CD4-positive, alpha-beta T cell treated with Interleukin-21 for 1 hour (primary cell): ENCODE results near the gene GLCCI1.
A peak's percentile ranks its signal among the peaks of the same experiment; 100 is the strongest.

Experiments
- DNase-seq: peaks from one replicate; pipeline ENCODE4 v3.0.0-alpha.2; 2020

Gene GLCCI1

DNA sequence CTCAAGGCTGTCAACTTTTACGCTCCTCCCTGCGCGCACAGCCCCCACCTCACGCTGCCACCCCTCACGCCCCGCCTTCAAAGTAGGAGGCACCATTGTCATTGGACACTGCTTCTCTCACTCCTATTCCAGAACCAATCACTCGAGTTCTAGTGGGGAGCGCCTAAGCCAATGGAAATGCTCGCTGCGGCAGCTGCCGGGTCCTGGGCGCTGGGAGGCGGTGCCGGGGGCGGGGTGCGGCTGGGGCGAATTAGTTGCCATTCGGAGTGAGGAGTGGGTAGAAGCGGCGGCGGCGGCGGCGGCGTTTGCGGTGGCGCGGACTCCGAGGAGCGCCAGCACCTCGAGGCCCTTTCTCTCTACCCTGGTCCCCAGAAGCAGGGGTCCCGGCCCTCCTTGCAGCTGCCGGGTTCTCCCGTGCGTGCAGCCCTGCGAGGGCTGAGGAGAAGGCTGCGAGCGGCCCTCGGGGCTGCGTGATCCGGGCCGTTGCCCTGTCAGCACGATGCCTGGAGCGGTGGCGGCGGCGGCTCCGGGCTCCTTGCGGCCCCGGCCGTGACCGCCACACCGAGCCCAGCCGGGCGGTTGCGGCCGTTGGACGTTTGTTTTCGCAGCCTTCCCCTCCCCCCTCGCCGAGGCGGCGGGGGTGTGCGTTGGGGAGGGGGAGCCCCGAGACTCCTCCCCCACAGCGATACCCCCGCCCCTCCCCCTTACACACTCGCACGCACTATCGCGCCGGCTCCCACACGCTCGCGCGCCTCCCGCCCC, at the start of gene GLCCI1:
Gene GLCCI1 (plus strand): TSS at position 253 of the 762 bp plus-strand sequence. CDS start 555 bp downstream, outside the sequence.
- DNase-seq, result peak; percentile 98

DNA sequence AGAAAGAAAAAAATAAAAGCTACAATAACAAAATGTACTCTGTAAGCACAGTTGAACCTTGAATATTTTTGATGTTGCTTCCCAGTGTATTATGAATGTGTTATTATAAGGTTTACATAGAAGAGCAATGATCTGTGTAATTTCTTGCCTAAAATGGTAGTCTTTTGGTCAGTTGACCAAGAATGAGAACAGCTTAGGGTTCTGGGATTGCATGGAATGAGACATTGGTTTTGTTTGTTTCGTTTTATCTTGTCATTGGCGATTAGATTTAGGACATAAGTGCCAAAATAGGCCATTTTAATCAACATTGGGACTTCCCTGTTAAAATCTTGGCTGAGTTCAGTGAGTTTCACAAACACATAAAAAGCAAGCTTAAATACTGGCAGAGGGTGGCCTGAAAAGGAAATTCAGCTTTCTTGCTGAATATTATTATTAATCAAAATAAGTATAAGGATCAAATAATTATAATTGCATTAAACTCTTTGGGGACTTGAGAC, 49.1 kb upstream of the GLCCI1 start:
- no peak for DNase-seq

DNA sequence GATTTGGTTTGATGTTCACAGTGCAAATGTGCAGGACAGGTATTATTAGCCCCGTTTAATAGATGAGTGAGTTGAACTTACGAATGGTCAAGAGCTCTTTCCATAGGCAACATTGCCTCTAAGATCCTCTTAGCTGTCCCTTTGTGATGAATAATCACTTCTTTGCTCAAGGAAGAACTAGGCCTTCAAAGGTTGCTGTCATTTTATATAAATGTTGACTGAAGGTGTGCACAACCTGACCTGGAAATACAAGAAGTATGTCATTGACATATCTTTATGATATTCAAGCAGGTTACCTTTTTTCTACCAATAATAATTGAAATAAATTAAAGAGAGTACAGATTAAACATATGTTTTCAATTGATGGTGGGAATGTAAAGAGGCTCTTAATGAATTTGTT, 48.5 kb upstream of the GLCCI1 start:
- no peak for DNase-seq

DNA sequence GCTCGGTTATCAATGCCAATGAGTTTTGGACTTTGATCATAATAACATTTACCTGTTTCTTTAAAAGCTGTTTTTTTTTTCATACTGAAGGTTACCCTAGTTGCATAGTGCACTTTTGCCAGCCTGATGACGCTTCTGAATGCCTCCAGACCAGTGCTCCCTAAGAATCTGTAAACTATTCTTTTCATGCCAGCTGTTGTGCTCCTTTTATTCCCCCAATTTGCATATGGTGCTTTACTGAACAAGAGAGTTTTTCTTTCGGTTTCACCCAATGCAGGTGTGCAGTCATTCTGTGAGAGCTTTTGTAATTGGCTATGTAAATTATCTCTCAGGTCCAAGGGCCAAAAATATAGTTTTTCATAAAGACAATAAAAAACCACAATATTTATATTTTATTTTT, 48.1 kb upstream of the GLCCI1 start:
- peak; percentile 63 for DNase-seq

DNA sequence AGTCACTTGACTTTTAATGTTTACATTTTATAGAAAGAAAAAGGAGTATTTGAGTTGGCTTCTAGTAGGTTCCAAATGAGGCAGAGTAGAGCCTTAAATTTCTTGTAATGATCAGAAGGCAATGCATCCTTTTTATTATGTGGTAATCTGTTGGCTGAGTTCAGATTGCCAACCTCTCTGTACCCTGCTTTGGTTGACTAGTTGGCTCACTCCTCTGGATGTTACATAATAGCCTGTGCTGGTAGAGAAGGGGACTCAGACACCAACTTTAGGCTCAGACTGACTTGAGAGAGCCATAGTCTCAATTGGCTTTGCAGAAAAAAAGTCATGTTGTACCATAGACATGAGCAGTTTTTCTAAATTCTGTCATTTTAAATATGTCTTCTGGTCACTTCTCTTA, 46.8 kb upstream of the GLCCI1 start:
- DNase-seq, result no peak

DNA sequence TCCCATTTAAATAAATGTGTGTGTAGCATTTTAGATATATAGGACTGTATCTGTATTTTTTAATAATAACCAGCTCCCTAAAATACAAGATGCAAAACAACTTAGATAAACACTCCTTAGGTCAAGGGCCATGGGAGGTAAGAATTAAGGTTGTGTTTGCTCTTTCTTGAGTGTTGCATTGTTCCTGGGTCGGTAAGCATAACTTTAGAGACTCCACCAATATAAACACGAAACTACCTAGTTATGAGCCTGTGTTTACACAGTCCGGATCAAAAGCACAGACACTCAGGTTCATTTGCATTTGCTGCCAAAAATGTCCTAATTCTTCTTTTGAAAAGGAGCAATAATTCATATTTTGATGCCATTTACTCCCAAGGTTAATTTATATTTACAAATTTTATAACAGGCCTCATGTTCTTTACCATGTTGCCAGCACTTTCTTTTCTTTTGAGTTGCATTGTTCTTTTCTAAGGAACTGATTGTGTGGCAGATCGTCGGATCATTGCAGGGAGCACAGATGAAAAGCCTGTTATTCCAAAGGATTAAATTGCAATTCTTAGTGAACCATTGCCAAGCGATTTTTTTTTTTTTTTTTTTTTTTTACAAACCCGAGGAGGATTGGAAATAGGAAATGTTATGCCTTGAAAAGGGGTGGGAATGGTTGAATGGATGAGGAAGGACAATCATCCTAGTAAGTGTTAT, 45.8 kb upstream of the GLCCI1 start:
- no peak for DNase-seq

DNA sequence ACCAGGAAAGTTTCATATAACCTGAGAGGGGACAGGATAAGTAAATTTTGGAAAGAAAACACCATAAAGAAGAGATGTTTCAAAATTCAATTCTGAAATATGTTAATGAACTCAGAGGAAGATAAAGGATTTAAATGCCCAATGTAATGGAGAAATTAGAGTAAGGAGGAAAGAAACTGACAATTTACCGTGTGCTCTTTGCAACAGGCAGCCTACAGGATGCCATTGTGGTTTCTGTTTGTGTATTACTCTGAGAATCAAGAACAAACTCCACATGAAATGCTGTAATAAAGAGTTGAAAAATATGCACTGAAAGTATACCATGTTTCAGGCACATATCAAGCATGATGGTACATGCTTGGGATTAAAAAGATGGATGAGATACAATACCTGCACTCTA, 44.8 kb upstream of the GLCCI1 start:
- no peak for DNase-seq

DNA sequence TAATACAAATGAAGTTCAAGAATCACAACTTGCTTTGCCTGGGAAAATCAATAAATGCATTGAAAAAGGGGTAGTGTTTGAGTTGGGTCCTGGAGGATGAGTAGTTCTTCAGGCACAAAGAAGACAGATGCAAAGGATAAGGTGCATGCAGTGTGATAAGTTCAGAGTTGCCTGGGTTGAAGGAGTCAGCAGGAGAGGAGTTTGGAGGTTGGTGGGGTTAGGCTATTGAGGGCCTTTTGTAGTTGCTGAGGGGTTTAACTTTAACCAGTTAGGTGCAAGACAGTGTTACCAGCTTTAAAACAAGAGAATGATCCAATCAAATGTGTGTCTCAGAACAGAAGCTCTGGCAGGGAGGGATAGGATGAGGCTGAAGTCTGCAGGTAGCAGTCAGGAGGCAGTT, 44.3 kb upstream of the GLCCI1 start:
- DNase-seq, result no peak

DNA sequence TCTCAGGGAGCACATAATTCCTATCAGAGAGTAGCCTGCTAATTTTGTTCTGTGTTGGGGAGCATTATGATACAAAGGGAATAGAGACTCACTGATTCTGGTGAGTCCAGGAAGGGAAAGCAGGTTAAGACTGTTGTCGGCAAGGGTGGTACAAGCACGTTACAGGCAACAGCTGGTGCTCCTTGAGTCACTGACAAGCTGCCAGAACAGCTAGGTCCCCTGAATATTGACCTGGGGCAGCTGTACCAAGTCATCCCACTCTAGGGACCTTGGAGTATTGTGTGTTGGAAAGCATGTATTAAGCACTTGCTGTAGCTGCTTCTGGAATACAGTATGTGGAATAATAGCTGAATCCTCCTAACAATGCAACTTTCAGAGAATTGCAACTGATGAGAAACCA, 37.0 kb upstream of the GLCCI1 start:
- no peak for DNase-seq

DNA sequence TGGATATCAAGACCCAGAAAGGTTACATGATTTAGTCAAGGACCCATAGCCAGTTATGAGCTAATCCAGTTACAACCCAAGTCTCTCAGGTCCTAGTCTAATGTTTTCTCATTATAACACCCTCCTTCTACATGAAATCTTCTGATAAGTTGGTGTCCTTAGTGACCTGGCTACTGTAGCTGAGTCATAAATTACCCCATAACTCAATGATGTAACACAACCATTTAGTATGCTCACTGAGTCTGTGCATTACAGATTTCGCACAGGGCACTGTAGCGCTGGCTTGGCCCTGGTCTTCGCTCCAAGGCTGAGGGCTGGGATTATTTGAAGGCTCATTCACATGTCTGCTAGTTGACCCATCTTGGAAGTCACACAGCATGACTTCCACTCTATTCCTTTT, 36.0 kb upstream of the GLCCI1 start:
- no peak for DNase-seq

DNA sequence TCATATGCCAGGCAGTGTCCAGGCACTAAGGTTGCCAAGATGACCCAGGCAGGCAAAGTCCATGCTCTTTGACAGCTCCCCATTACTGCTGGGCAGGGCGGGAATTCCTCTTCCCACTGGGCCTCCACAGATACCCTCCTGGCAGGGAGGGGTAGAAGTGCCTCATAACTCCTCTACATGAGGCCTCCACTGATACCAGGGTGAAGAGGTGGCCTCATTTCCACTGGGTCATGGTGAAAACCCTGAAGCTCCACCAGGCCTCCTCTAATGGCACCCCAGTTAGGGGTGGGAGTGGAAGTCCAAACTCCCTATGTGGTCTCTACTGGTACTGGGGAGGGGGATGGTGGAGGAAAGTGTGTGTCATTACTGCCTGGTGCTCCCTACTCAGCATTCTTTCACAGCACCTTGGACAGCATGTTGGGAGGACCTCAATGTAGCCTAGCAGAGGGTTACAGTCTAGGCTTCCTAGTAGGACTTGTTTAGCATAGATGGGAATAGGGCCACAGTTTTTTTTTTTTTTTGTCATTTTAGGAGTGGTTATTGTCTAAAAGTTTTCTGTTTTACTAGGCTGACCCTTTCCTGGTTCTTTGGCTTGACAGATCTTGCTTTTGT, 34.6 kb upstream of the GLCCI1 start:
- no peak for DNase-seq

DNA sequence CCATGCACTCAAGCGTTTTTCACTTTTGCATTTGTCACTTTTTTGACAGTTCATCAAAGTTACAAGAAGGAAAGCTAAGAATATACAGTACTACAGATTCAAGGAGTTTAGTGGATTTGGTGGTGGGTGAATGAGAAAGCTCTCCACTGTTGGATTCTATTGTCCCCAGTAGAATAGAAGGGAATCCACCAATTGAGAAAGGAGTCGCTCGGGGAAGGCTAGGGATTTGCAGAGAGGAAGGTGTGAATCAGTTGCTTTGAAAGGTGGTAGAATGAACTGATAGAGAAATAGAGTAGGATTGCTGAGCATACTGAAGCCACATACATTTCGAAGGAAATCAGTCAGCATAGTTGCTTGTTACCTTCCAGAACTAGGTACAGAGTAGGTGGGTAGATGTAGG, 33.7 kb upstream of the GLCCI1 start:
- no peak for DNase-seq

DNA sequence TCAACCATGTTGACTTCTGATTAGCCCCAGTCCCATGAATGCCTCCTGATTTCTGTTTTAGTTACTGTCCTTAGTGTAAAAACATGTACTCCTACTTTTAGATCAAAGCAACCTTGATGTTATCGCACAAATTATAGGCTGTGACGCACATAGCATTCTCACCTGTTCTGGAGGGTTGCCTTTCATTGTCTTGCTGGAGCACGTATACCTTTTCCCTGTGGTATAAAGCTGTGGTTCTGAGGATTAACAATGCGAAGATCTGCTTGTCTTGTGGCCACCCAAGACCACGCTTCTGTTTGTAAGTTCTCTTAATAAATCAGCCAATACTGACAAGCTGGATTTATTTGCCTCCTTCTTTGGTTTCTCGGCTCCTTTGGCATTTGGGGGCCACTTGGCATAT, 30.1 kb upstream of the GLCCI1 start:
- no peak for DNase-seq

DNA sequence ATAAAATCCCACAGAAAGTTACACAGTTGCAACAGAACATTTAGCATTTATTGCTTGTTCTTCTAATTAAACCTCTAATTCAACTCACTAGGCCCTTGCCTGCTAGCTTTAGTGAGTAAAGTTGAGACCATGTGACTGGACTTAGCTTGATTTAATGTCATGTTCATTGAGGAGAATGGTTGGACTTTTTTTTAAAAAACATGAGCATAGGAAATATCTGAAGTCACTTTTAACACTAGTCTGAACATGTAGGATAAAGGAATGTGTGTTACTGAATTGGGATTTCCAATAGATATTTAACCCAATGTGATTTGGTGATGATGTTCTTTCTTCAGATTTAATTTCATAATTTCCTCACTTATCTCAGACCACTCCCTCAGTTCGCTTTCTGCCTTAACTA, 24.6 kb upstream of the GLCCI1 start:
- no peak for DNase-seq

DNA sequence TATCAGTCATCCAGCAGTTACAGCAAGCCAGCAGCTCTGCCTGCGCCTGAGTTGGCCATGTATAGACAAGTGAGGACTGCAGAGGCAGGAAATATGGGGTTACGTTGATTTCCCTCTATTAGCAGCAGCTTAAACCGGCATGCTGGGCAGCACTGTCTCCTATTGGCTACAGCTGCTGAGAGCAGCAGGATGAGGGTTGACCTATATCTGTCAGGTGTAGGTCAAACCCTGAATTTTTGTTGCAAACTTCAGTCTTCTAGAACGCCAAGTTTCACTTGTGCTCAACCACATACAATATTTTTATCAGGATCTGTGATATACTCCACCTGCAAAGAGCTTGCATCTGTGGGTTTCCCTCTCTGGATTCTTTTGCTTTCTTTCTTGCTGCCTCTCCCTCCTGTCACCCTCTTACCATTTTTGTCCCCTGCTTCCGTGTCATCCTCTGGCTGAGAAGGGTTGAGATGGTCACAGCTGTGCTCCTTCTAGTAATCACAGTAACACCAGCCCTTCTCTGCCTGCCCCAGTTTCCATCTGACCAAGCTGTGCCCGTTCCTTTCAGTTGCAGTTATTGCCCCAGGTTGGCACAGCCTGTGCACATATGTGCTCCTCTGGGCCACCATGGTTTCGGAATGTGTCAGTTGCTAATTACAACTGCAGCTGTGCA, 23.8 kb upstream of the GLCCI1 start:
- peak; percentile 75 for DNase-seq

DNA sequence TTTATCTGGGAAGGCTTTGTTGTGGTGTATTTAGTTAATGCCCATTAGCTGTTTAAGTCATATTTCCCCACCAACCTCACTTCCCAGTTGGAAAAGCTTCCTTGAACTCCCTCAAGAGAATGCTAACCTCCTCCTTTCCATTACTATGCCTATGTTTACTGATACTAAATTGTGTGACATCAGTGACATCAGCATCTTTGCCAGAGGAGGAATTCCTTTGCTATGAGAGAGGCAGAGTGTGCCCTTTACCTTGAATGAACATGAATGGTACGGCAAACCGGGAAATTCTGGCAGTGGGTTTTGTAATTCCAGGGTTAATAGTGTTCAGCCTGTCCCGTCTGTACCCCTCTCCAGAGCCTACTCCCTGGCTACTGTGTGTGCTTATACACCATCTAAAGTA, 22.1 kb upstream of the GLCCI1 start:
- DNase-seq, result no peak

DNA sequence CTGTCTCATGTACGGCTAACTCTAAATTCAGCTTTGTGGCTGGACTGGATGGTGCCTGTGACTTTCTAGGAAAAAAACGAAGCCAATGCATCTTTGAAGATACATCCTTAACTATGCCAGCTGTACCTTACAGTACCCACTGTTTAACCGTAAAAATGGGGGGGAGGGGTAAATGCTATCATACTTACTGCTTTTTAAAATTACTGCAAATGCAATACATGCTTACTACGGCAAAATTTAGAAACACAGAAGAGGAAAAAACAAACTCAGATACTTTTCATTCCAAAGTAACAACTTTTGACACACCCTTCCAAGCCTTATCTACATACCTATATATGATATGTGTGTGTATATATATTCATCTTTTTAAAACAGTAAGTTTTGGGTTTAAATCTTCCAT, 20.4 kb upstream of the GLCCI1 start:
- no peak for DNase-seq

DNA sequence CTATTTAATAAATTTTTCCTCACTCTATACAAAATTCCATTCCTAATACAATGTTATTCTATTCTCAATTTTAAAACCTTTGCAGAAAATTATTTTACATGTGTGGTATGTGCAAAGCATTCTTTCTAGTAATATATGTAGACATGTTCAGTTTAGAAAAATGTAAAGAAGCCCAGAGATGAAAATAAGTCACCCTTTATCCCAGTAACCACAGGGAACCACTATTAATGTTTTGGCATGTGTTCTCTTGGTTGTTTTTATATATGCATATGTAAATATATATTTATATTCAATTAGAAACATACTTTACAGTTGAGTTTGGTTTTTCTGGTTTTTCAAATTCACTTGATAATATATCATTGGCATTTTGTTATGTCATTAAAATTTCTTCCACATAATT, 14.8 kb upstream of the GLCCI1 start:
- DNase-seq, result no peak

DNA sequence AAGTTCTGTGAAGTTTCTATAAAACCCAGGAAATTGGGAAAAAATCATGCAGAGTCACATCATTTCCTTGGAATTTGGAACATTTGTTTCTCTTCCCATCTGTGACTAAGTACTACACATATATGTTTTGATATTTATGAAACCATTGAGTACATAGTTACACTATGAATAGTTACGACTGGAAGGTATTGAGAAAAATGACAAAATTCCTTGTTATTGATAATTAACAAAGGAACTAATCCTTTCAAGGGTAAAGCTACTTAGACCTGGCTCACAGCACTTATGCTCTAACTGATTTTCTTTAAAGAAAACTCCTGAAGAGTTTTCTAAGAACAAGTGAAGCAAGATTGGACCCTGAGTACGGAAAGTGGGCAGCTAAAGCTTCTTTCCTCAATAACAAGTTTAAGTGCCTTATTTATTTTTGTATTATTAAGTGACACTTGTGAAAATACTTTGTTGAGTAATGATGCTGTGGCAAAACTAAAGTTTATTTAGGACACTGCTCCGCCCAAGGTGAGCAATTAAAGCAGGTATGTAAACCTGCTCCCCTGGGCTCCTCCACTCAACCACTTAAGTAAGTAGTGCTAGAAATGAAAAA, 12.0 kb upstream of the GLCCI1 start:
- no peak for DNase-seq

DNA sequence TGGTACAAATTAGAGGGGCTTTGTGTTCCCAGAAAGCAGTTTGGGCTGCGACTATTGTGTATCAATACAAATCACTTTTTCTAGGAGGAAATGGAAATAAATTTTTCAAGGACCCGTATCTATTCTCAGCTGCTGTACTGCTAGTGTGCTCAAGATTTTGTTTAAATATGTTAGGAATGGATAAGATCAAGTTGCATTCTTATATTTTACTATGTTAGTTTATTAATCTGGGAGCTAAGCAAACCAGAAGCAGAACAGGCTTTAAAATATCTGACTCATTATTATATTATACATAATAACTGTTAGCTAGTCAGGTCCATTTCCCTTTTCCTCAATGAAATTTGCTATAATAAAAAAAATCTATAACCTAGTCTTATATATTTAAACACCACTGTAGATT, 11.1 kb upstream of the GLCCI1 start:
- DNase-seq, result no peak

DNA sequence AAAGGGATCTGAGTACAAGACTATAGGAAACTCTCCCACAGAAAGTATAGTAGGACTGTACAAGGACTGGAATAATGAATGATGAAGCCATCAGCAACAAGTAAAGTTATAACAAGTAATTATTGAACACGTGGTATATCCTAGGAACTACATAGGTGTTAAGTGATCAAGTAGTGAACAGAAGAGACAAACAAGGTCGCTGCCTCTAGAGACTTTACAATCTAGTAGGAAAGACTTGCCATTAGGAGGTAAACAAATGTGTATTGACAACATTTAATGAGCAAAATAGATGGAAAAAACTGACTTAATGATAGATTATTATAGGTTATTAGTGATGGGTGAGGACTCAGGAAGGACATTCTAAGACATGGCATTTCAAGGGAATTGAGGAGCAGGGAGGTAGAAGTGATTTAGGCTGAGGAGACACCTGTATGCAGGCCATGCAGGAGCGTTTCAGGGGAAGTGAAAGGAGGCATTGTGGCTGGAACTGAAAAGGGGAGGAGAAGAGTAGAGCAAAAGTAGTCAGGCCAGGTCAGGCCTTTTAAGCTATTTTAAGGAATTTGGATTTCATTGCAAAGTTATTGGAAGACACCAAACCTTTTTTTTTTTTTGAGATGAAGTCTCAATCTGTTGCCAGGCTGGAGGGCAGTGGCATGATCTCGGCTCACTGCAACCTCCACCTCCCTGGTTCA, 8.5 kb upstream of the GLCCI1 start:
- no peak for DNase-seq

DNA sequence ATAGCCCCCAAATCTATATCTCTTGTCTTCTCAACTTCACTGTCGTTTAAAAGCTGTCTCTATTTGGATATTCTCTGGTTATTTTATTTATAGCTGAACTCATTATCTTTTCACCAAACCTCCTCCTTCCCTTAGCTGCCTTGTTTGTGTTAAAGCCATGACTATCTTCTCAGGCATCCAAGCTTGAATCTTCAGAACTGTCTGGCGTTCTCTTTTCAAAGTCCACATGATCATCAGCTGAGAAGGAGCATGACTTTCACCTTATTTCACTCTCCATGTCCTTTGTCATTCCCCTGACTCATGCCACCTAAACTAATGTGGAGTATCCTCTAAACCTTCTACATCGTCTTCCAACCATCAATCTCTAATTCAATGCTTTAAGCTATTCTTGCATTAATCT, 5.7 kb upstream of the GLCCI1 start:
- no peak for DNase-seq

DNA sequence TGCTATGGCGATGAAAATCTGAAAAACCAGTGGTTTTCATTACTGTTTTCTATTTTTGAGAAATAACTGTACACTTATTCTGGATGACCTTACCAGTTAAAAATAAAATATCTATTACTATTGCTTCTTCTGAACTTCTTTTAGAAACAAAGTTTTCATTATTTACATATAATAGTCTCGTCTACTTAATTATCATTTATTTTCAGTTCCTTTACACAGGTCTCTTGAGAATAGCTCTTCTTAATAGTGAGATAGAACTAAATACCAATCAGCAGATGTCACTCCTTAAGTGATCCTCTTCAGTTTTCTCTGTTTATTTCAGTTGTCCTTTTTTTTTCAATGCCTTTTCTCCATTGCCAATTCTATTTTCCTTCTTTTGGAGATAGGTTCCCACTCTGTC, 4.3 kb upstream of the GLCCI1 start:
- DNase-seq, result no peak
